Vagina (tissue), 2 donors: ENCODE results near the gene CRYAA.
"Not testable (repeated sequence)": the region's sequence is repeated elsewhere in the genome, so short reads cannot be mapped to it uniquely, and the experiment has no call there.

Source experiments
- POLR2AphosphoS5 ChIP-seq, 2 donors: sonication (generic); formaldehyde crosslinking; IDR thresholded peaks; one replicate each; pipeline ENCODE4 v1.9.0; 2017; ENCODE audit warnings: antibody characterized with exemption in 2 of 2, mild to moderate bottlenecking in 2 of 2, low read depth in 1 of 2; ENCODE audit not compliant: insufficient read depth in 1 of 2
- TF ChIP-seq, protein P1 (sequence below), 3 experiments: fragments of 450-650 bp in 2 of 3; fragments of 200-600 bp in 1 of 3; sonication (generic) in 1 of 3; IDR thresholded peaks; one replicate each; pipeline ENCODE4 v1.5.1; 2017 to 2019; ENCODE audit warnings: antibody characterized with exemption in 3 of 3, mild to moderate bottlenecking in 2 of 3, moderate library complexity in 2 of 3

GRCh38 chr21:43141407-43141806 is 27.4 kb upstream of the CRYAA start:
- TF ChIP-seq, protein P1, sequence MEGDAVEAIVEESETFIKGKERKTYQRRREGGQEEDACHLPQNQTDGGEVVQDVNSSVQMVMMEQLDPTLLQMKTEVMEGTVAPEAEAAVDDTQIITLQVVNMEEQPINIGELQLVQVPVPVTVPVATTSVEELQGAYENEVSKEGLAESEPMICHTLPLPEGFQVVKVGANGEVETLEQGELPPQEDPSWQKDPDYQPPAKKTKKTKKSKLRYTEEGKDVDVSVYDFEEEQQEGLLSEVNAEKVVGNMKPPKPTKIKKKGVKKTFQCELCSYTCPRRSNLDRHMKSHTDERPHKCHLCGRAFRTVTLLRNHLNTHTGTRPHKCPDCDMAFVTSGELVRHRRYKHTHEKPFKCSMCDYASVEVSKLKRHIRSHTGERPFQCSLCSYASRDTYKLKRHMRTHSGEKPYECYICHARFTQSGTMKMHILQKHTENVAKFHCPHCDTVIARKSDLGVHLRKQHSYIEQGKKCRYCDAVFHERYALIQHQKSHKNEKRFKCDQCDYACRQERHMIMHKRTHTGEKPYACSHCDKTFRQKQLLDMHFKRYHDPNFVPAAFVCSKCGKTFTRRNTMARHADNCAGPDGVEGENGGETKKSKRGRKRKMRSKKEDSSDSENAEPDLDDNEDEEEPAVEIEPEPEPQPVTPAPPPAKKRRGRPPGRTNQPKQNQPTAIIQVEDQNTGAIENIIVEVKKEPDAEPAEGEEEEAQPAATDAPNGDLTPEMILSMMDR (IDR thresholded peaks at IDR 0.05): not testable (repeated sequence)
- not testable (repeated sequence) for TF ChIP-seq POLR2AphosphoS5 (IDR thresholded peaks at IDR 0.05; ENCODE audit: insufficient read depth in 1 of 2, low read depth in 1 of 2)
